Activated CD8-positive, alpha-beta memory T cell treated with anti-CD3 and anti-CD28 coated beads for 24 hours (primary cell): ENCODE data around the gene IGSF8.

Experiments used
- DNase-seq: peaks from one replicate; pipeline ENCODE4 v3.0.0-alpha.2; 2020

Gene IGSF8

DNA sequence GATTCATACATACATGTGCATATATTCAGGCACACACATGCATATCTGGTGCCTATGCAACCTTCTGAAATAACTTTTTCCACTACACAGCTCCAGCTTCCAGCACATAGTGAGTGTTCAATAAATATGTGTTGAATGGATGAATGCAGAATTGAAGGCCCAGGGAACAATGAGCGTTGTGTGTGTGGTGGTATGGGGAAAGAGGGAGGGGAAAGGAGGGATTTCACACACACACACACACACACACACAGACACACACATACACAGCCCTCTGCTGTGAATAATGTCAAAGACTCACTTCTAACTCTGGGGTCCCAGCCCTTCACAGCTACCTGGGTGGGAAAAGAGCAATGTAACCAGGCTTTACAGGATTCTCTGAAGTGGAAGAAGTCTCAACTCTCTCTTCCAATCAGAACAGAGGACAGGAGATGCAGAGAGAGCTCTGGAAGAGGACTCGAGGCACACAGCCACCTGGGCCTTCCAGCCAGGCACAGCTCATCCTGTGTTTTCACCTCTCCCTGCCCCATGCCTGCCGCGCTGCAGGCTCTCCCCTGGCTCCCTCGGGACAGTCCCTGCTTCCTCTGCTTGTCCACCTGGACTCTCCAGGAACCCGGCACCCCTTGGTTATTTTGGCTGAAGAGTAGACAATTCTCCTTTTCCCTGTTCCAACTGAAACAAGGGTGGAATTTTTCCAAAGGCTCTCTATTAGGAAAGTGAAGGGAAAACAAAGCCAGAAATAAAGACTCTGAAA is 5.4 kb upstream of the IGSF8 start:
- DNase-seq = no peak

DNA sequence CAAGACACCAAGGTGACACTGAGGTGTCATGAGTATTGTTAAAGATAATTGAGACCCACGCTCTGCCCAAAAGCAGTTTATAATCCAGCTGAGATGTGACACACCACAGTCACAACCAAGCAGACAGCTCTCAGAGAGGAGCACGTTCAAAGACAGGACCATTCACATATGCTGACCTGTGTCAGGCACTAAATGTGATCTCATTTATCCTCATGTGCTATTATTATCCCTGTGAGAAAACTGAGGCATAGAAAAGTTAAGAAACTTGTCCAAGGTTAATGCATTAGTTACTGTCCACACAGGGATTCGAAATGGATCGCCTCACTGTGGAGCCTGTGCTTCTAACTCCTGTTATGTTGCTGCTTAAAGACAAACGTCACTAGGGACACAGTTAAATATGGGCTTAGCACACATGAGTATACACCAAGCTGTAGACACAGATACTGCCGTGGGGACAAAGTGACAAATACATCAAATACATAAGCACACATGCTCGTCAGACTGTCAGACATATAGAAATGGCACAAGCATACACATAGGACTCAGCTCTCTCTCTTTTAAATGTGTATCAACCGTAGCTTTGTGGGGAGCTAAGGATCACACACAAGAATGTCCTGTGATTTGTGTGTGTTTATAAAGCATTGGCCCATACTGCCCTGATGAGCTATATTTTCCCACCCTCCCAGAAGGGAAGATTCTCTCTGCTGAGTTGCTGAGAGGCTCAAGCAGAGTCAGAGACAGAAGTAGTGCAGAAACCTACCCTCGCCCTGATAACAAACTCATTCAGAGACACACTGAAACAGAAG is 3.5 kb upstream of the IGSF8 start:
- no peak for DNase-seq

DNA sequence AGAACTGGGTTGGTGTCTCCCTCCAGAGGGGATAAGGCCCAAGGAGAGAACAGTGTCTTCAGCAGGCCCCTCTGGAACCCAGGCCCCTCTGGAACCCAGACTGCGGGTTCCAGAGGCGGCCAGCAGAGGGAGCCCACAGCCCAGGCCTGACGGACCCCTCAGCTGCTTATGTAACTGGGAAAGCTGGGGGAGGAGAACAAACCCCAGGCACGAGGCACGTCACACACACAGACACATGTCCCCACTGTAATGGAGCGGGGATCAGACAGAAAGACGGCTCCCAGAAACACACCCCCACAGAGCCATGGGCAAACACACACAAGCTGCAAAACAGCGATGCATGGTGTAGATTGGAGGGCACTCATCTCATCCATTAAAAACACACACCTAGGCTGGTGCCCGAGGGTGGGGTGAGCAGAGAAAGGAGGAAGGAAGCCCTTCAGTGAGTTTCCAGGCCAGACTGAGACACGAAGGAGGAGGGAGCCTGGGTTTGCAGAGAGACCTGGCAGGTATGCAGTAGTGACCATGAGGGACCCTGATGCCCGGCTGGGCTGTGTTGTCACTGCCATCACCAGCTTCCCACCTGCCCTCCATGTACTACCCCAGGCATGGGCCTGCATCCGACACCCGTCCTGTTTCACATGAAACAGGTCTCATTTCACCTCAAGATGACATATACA is 2.8 kb upstream of the IGSF8 start:
- peak; percentile 91 for DNase-seq

DNA sequence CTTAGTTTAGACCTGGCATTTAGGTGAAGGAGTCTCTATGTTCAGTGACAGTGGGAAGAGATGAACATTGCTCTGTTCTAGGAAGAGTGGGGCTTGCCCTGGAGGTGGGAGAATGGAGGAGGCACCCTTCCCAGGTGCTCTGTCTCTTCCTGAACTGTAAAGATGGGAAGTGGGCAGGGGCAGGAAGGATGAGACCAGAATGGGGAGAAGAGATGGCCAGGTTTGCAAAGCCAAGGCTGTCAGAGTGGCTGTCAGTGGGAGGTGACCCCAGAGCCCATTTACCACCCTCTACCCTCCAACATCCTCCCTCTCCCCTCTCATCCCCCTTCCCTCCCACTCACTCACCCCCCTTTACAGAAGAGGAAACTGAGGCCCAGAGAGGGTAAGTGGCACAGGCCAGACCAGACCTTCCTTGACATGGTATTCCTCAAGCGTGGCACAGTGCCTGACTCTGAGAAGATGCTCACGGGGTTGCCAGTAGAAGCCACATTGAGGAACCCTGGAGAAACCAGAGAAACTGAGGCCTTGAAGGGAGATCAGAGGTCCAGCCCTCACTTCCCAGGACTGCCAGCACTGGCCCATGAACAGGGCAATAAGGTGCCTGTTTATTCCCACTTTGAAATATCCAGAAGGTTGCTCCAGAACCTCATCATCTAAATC is 1.4 kb upstream of the IGSF8 start:
- no peak for DNase-seq

DNA sequence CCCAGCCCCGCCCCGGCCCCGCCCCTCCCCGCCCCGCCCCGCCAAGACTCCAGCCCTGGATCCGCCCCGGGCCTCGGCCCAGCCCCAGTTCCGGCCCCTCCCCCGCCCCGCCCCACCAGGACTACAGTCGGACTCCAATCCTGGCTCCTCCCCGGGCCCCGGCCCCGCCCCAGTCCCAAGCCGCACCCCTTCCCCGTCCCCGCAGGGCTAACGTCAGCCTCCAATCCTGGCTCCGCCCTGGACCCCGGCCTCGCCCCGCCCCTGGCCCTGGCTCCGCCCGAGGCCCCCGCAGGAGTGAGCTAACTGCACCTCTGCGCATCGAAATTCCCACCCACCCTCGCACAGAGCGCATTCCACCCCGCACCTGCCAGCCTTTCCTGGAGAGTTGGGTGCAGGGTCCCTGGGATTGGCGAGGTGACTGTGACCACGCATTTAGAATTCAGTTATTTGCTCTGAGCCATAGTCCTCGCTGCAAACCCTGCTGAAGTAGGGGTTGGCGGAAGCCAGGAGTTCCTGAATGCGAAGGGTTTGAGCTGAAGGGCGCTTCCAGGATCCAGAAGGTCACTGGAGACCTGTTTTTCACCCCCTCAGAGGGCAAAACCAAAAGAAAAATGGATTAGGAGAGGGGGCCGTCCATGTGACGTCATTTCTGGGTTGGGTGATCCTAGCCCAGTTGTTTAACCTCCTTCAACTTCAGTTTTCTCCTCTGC is 588 bp upstream of the IGSF8 start:
- peak; percentile 99 for DNase-seq

DNA sequence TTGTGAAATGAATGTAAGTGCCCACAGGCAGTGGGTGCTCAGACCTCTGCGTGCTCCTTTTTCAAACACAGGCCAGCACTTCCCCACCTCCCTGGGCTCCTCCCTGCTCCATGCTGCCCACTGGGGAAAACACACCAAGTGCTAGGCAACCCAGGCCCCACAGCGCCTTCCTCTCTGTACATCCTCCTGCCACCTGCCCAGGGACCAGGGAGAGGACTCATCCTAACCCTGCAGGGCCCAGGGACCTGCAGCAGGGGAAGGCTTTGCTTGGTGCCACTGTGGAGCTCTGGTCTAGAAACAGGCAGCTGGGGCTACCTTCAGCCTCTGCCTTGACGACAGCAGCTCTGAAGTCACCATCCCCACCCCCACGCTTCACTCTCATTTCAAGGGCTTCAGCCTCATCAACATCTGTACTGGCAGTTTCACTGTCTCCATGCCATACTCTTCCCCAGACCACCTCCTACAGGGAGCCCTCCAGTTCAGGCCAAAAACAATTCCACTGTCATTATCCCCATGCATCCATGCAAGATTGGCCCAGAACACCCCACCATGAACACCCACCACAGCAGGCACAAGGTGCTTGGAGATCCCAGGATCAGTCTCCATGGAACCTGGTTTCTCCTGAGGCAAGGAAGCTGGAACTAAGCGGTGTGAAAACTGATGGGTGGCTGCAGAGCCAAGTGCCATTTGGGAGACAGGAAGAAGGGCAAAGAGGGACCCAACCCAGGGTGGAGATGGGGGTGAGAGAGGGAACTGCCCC is 1.1 kb downstream of the IGSF8 start:
- DNase-seq = no peak

DNA sequence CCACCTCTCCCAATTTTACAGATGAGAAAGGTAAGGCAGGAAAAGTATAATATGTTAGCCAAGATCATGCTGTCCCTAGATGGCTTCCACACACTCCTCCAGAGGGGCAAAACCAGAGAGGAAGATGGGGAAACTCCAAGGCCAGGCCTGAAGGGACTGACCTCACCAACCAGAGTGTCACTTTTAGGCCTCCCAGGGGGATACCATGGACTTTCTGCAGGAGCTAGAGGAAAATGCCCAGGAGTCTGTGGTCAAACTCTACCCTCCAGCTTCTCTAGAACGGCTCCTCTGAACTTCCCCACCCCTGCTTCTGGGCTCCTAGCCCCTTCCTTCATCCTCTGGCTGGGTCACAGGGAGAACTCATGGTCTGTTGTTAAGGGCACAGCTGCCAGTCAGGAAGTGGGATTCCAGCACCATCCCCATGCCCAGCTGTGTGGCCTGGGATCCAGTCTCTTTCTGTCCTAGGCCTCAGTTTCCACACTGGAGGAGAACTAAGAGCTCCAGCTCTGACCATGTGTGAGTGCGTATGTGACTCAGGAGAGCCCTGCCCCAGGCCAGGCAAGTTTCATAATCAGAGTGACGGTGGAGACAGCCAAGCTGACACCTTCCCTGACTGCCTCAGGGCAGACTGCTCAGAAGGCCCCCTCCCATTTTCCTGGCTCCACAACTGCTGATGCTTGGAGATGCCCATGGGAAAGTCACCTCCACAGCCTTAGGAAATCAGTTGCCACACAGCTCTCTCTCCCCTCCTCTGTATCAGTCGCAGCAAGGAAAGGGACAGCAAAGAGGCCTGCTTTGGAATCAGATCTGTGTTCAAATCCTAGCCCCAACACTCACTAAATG is 1.9 kb downstream of the IGSF8 start:
- no peak for DNase-seq

DNA sequence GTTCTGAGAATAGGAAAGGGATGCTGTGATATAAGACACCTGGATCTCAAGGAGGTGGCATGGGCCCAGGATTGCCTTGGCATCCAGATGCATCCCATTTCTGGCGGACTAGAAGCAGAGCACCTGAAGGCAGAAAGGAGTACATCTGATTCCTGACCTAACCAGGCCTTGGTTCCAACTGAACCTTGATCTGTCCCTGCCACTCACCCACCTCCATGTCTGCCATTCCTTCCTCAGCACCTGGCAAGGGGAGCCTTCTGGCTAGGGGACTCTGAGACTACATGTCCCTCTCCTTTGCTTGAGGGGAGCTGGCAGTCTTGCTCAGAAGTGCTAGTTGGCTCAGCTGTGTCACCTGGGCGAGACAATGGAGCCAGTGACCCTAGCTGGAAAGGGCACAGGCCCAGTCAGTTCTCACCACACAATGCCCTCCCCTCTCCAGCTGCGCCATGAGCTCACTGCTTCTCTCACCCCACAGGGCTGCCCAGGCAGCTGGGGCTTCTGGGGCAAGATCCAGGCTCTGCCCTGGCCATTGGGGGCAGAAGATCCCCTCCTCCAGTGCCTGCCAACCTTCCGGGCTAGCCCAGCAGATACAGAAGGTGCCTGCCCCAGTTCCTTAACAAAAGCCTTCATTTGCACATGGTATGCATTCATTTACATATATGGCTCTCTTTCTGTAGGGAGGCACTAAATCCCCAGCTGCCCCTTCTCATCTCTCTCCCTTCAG is 2.9 kb downstream of the IGSF8 start:
- no peak for DNase-seq

DNA sequence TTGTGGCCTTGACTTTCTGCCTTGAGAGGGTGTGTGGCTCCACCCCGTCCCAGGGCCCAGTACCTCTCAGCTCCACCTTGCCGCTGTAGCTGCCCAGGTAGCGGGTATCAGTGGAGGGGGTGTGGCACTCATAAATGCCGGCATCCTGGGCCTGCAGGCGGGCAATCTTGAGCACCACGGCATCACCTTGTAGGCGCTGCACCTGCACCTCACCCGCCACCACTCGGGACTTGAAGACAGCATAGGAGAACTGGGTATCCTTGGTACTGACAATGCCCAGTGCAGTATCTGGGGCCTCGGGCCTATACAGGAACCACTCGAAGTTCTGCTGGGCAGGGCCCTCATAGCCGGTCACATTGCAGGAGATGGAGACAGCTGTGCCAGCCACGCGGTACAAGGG is 3.6 kb downstream of the IGSF8 start:
- DNase-seq = no peak

DNA sequence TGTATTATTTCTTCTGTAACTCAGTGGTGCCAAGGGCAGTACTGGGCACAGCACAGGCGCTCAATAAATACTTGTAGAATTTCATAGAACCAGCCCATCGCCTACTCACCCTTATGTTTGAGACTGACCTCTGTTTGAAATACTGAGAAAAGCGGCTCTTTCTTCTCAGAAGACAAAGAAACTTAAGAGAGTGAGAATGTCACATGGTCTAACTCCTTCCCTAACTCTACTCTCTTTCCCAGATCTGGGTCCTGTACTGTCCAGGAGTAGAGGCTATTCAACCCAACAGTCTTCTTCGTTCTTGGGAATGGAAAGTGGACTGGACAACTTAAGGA is 4.2 kb downstream of the IGSF8 start:
- DNase-seq = no peak

DNA sequence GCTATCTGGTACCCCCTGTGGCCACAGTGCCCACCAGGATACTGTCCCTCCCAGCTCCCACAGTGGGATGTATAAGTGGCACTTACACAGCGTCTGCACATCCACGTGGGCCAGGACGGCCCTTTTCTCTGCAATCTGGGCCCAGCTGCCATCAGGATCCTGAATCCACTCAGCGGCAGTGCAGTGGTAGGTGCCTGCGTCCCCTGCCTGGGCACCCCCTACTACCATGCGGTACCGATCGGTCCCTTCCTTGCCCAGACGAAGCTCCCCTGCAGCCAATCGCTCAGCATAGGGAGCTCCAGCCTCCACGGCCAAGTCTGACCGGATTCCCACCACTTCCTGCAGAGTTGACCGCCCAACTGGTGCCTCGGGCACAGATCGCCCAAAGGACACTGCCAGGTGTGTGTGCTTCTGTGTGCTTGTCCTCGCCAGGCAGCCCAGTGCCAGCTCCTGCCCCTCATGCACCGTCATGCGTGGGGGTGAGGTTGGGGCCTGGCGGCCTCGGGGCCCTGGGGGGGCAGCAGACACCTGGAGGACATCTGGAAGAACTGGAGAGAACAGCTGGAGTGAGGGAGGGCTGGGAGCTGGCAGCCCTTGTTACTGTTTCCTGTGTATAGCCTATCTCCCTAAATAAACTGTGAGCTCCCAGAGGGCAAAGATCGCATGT is 4.7 kb downstream of the IGSF8 start:
- DNase-seq = no peak

DNA sequence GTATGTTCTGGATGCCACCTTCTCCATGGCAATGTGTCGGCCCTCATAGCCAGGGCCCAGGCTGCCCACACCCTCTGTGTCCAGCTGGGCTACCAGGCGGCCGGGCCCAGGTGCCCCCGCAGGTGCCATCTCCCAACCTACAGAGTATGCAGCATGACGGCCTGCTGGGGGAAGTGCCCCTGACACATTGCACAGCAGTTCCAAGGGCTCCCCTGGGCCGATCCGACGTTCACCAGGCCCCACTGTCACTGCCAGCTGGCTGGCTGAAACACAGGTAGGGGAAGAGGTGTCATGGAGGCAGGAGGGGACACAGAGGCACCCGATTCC is 5.4 kb downstream of the IGSF8 start:
- no peak for DNase-seq

DNA sequence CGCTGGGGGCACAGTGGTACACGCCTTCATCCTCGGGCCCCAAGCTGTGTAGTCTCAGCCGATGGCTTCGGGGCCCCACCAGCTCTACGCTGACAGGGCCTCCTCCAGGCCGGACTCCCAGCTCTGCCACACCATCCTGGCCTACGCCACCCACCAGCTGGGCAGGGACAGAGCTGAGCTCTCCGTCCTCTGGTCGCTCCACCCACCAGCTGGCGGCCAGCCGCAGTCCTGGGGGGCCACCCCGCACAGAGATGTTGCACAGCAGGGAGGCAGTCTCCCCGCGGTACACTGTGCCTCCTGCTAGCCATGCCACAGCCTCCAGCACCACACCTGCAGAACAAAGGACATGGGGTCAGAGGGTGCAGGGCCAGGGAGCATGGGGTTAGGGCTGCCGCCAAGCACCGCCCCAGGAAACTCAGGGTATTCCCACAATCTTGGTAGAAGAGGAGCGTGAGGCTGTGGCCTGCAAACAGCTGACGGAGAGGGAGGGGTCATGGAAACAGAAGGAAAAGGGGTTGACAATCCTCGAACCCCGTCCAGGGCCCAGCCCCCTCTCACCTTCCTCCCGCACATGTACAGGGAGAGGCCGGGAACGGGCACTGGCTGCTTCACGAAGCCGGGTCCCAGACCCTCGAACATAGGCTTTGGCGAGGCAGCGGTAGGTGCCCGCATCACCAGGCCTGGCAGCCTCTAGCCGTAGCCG is 5.9 kb downstream of the IGSF8 start:
- no peak for DNase-seq

DNA sequence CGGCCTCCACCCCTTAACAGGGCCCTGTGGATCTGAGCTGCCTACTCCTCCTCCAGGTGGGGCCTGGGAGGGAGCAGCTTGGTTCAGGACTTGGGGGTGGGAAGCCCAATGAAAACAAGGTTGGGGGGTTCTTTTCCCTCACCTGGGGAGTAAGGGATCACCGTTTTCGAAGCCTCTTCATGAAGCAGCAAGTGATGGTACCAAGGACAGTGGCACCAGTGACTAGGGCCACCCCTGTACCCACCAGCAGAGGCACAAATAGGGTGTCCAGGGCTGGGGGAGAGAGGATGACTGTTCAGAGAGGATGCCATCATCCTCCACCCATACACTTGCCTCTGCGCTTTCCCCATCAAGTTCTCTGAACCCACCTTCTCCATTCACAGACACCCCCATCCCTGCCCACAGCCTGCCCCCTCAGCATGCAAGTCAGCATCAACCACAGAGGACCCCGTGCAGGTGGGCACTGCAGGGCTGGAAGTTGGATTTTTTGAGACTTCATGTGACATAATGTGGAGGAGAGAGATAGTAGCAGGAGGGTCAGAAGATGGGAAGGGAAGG is 6.7 kb downstream of the IGSF8 start:
- DNase-seq = no peak

DNA sequence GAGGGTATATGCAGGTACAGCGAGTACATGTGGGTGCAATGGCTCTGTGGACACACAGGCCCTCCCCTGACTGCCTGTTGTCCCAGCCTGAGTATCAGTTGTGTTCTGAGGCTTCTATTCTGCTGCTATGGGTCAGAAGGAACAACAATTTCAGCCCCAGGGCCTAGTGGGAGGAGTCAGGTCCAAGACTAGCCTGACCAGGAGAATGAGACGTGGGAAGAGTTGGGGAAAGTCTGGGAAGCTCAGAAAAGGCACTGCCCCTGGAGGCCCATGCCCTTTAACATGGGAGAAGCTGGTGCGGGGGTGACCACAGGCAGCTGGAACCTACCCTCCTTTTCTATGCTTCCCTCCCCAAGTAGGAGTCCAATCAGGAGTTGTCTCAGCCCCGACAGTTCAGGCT is 7.7 kb downstream of the IGSF8 start:
- no peak for DNase-seq

DNA sequence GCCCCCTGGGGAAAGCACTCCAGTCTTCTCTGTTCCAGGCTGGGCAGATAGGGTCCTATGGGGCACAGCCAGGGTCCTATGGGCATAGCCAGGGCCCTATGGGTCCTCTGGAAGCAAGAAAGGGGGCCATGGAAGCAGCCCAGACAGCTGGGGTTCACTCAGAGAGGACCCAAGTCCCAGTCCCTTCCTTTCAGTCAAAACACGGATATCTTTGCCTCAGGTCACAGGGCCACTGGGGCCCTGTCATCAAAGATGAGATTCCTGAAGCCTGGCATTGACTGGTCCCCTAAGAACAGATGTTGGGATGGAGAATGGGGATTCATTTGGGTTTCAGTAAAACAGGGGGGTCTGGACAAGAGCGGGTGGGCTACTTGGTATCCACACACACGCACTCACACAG is 8.5 kb downstream of the IGSF8 start:
- DNase-seq = no peak

DNA sequence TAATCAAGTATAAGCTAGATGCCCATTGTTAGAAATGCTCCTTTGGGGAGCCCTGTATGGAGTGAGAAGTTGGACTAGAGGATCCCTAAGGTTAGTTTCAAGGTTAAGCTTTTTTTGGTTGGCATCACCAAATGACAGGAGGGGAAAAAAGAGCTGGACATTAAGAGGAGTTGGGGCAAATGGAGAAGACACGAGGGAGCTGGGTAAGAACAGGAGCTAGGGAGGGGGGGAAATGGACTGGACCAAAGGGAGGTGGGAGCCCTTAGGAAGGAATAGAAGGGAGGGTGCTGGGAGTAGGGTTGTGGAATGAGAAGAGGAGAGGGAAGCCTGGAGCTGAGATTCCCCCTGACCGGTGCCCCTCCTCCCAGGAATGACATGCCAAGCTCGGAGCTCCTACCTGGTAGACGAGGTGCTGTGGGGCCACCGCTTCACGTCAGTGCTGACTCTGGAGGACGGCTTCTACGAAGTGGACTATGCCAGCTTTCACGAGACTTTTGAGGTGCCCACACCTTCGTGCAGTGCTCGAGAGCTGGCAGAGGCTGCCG is 11.2 kb downstream of the IGSF8 start:
- no peak for DNase-seq

DNA sequence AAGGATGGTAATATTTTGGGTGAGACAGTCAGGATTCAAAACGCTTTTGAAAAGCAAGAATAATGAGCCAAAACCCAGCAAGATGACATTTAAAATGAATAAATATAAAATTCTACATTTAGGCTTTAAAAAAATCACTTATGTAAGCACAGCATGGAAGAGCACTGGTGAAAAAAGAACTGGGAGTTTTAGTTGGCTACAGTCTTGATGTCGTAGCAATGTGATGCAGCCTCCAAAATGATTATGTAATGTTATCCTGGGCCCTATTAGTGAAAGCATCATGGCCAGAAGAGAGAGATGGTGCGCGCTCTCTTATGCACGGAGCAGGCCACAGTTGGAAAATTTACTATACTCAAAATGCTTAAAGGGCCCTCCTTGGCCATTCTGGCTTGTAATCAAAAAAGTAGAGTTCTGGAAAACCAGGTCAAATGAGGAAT is 11.9 kb downstream of the IGSF8 start:
- DNase-seq = no peak
